GM12878 (cell line): Measurements from ENCODE around the gene B4GALT5. TPM values are rescaled to one million over a fixed set of nuclear protein-coding genes. Genes with fewer than 3 reads are reported as not detected.

ENCODE experiments used
- ATF7 ChIP-seq: fragments of 450-650 bp; IDR thresholded peaks from 2 replicates; pipeline ENCODE4 v1.6.1; 2016; ENCODE audit warnings: low read depth, mild to moderate bottlenecking
- CBX3 ChIP-seq: fragments of 200-600 bp; sonication (generic); IDR thresholded peaks from 2 replicates; pipeline ENCODE4 v1.6.1; 2016; ENCODE audit warnings: low read depth, borderline replicate concordance
- CBX5 ChIP-seq: sonication (generic); IDR thresholded peaks from 2 replicates; pipeline ENCODE4 v1.6.1; 2016; ENCODE audit warnings: low read depth, moderate library complexity, mild to moderate bottlenecking, inconsistent platforms
- CHD2 ChIP-seq: IDR thresholded peaks from 2 replicates; pipeline ENCODE4 v1.6.1; 2011; ENCODE audit warnings: low read depth, low read length, improper control_type of control experiment, borderline replicate concordance
- DPF2 ChIP-seq: fragments of 450-650 bp; IDR thresholded peaks from 2 replicates; pipeline ENCODE4 v1.6.1; 2017; ENCODE audit warnings: mild to moderate bottlenecking
- FOXM1 ChIP-seq: IDR thresholded peaks from 2 replicates; pipeline ENCODE4 v1.6.1; 2012; ENCODE audit warnings: low read depth, mild to moderate bottlenecking, inconsistent platforms, low read length, moderate library complexity
- IKZF1 ChIP-seq: fragments of 450-650 bp; conservative IDR thresholded peaks from 2 replicates; pipeline ENCODE4 v1.6.1; 2017; ENCODE audit warnings: antibody characterized with exemption, mild to moderate bottlenecking
- IKZF2 ChIP-seq, 2 experiments: fragments of 450-650 bp; IDR thresholded peaks; 2 replicates each; pipeline ENCODE4 v1.6.1; 2017; ENCODE audit warnings: mild to moderate bottlenecking in 2 of 2, moderate library complexity in 2 of 2
- IRF4 ChIP-seq: IDR thresholded peaks from 2 replicates; pipeline ENCODE4 v1.6.1; 2011; ENCODE audit warnings: low read depth, low read length
- KLF5 ChIP-seq: fragments of 450-650 bp; IDR thresholded peaks from 2 replicates; pipeline ENCODE4 v1.6.1; 2014; ENCODE audit warnings: mild to moderate bottlenecking; ENCODE audit not compliant: partially characterized antibody
- LARP7 ChIP-seq: fragments of 450-650 bp; IDR thresholded peaks from 2 replicates; pipeline ENCODE4 v1.6.1; 2017; ENCODE audit warnings: mild to moderate bottlenecking
- MEF2A ChIP-seq: IDR thresholded peaks from 2 replicates; pipeline ENCODE4 v1.6.1; 2011; ENCODE audit warnings: low read depth, mild to moderate bottlenecking, low read length, moderate library complexity; ENCODE audit not compliant: insufficient read depth
- MYC ChIP-seq: IDR thresholded peaks from 2 replicates; pipeline ENCODE4 v1.6.1; 2011; ENCODE audit warnings: mild to moderate bottlenecking, low read length, moderate library complexity, inconsistent platforms; ENCODE audit not compliant: insufficient read depth, insufficient replicate concordance, insufficient read length, severe bottlenecking
- NBN ChIP-seq: fragments of 450-650 bp; IDR thresholded peaks from 2 replicates; pipeline ENCODE4 v1.6.1; 2016
- PAX8 ChIP-seq: fragments of 450-650 bp; IDR thresholded peaks from 2 replicates; pipeline ENCODE4 v1.6.1; 2017; ENCODE audit warnings: mild to moderate bottlenecking, moderate library complexity
- POLR2AphosphoS5 ChIP-seq: IDR thresholded peaks from 2 replicates; pipeline ENCODE4 v1.6.1; 2011; ENCODE audit warnings: mild to moderate bottlenecking, low read length, inconsistent platforms
- POU2F2 ChIP-seq: IDR thresholded peaks from 3 replicates; pipeline ENCODE4 v1.6.1; 2011; ENCODE audit warnings: low read depth, mild to moderate bottlenecking, low read length, borderline replicate concordance
- RBBP5 ChIP-seq: fragments of 200-600 bp; sonication (generic); conservative IDR thresholded peaks from 2 replicates; pipeline ENCODE4 v1.6.1; 2016
- RELA ChIP-seq: fragments of 450-650 bp; IDR thresholded peaks from 2 replicates; pipeline ENCODE4 v1.8.0; 2014; ENCODE audit warnings: borderline replicate concordance; ENCODE audit not compliant: partially characterized antibody
- SP1 ChIP-seq: IDR thresholded peaks from one replicate; pipeline ENCODE4 v1.6.1; 2011; ENCODE audit warnings: low read depth, low read length
- SREBF2 ChIP-seq: IDR thresholded peaks from 2 replicates; pipeline ENCODE4 v1.6.1; 2012; ENCODE audit warnings: mild to moderate bottlenecking, low read length
- STAT1 ChIP-seq: fragments of 450-650 bp; conservative IDR thresholded peaks from 2 replicates; pipeline ENCODE4 v1.6.1; 2014; ENCODE audit warnings: antibody characterized with exemption, mild to moderate bottlenecking
- SUPT20H ChIP-seq: IDR thresholded peaks from 2 replicates; pipeline ENCODE4 v1.6.1; 2011; ENCODE audit warnings: low read depth, mild to moderate bottlenecking, low read length, moderate library complexity, borderline replicate concordance; ENCODE audit not compliant: control insufficient read depth
- TBL1XR1 ChIP-seq: IDR thresholded peaks from 2 replicates; pipeline ENCODE4 v1.6.1; 2012; ENCODE audit warnings: low read depth, low read length, improper control_type of control experiment
- YBX1 ChIP-seq: fragments of 450-650 bp; IDR thresholded peaks from 2 replicates; pipeline ENCODE4 v1.6.1; 2016; ENCODE audit warnings: antibody characterized with exemption
- ZNF207 ChIP-seq: fragments of 450-650 bp; IDR thresholded peaks from 2 replicates; pipeline ENCODE4 v1.6.1; 2014; ENCODE audit warnings: antibody characterized with exemption, mild to moderate bottlenecking, borderline replicate concordance
- ZNF217 ChIP-seq: fragments of 450-650 bp; IDR thresholded peaks from 2 replicates; pipeline ENCODE4 v1.6.1; 2017; ENCODE audit warnings: antibody characterized with exemption, mild to moderate bottlenecking
- ZSCAN29 ChIP-seq: fragments of 450-650 bp; IDR thresholded peaks from 2 replicates; pipeline ENCODE4 v1.6.1; 2017; ENCODE audit warnings: mild to moderate bottlenecking, moderate library complexity
- polyA plus RNA-seq, 11 experiments: library from polyadenylated mRNA; depleted of rRNA in 4 of 11; unstranded in 6 of 11; stranded (reverse) in 5 of 11; fragments of >200 nt; fragmentation: Nextera tagmentation in 4 of 11; fragmentation: Illumina TruSeq in 1 of 11; extraction: Ambion mirVana in 4 of 11; extraction: Trizol in 1 of 11; gene quantifications; 1 replicate in 1 of 11; 2 replicates in 10 of 11; pipeline versions ENCODE4 v1.2.1 to v1.2.3, GENCODE V29; 2011 to 2016; ENCODE audit warnings: inconsistent platforms in 2 of 11, missing spikeins in 2 of 11, low read depth in 1 of 11
- total RNA-seq, 4 experiments: library from RNA; depleted of rRNA in 3 of 4; stranded (reverse); fragments of >200 nt in 3 of 4; fragmentation: Illumina TruSeq in 1 of 4; extraction: Trizol in 1 of 4; gene quantifications; 2 replicates each; pipeline versions ENCODE4 v1.2.1 to v1.2.3, GENCODE V29; 2013 to 2021
- TF ChIP-seq, protein P1 (sequence below): fragments of 450-650 bp; IDR thresholded peaks from 2 replicates; pipeline ENCODE4 v1.6.1; 2017; ENCODE audit warnings: mild to moderate bottlenecking, moderate library complexity
- TF ChIP-seq, protein P2 (sequence below): IDR thresholded peaks from 2 replicates; pipeline ENCODE4 v1.6.1; 2012; ENCODE audit warnings: low read depth, low read length, improper control_type of control experiment

B4GALT5 gene
- total and polyA plus RNA-seq, 10 of the 15 experiments (the other 5 are each of a cell fraction or from before 2014, with no cell fraction given), result 2.0 to 55.5 (median 20.2) TPM

DNA sequence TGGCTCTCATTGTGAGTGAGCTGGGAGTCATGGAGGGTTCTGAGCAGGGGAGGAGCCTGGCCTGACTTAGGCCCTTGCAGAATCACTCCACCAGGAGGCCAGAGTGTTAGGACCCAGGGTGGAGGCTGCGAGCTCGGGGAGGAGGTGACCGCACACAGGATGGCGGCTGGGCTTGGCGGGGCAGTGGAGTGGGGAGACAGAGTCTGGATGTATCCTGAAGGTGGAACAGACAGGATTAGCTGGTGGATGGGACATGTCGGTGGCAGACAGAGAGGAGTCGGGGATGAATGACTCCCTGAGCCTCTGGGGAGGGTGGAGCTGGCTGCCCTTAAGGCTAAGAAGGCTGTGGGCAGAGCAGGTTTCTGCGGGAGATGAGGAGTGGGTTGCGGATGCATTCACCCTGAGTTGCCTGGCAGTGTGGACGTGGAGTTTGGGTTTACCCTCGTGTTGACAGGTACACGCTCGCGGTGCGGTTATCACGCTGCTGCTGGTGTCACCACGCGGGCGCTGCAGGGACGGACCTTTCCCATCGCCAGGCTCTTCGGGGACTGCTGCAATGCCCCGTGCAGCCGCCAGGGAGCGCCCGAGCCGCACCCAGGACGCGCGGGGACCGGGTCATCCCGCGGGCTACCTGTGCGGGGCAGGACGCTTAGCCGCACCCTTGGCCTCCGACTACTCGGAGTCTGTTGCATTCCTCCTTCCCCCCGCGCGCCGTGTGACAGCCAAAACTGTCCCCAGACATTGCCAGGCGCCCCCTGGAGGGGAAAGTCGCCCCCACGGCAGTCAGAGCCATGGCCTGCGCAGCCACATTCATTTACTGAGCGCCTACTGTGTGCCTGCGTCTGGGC, 102.8 kb downstream of the B4GALT5 start (continued):
- no peak for TF ChIP-seq ATF7
- TF ChIP-seq NBN, result peak; percentile 58; the same call in 1 of the 2 replicates
- TF ChIP-seq POLR2AphosphoS5, result no peak
- TF ChIP-seq ZSCAN29, result 0 out of 2 replicates have a peak, but pooled peaks have one; percentile 39
- TF ChIP-seq YBX1, result no peak
- 0 out of 2 replicates have a peak, but pooled peaks have one; percentile 23 for TF ChIP-seq IRF4
- TF ChIP-seq, protein P1, sequence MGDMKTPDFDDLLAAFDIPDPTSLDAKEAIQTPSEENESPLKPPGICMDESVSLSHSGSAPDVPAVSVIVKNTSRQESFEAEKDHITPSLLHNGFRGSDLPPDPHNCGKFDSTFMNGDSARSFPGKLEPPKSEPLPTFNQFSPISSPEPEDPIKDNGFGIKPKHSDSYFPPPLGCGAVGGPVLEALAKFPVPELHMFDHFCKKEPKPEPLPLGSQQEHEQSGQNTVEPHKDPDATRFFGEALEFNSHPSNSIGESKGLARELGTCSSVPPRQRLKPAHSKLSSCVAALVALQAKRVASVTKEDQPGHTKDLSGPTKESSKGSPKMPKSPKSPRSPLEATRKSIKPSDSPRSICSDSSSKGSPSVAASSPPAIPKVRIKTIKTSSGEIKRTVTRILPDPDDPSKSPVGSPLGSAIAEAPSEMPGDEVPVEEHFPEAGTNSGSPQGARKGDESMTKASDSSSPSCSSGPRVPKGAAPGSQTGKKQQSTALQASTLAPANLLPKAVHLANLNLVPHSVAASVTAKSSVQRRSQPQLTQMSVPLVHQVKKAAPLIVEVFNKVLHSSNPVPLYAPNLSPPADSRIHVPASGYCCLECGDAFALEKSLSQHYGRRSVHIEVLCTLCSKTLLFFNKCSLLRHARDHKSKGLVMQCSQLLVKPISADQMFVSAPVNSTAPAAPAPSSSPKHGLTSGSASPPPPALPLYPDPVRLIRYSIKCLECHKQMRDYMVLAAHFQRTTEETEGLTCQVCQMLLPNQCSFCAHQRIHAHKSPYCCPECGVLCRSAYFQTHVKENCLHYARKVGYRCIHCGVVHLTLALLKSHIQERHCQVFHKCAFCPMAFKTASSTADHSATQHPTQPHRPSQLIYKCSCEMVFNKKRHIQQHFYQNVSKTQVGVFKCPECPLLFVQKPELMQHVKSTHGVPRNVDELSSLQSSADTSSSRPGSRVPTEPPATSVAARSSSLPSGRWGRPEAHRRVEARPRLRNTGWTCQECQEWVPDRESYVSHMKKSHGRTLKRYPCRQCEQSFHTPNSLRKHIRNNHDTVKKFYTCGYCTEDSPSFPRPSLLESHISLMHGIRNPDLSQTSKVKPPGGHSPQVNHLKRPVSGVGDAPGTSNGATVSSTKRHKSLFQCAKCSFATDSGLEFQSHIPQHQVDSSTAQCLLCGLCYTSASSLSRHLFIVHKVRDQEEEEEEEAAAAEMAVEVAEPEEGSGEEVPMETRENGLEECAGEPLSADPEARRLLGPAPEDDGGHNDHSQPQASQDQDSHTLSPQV, result peak; percentile 77; the same call in 1 of the 2 replicates
- TF ChIP-seq ZNF207, result peak; percentile 47; the same call in 1 of the 2 replicates
- peak; percentile 81 for TF ChIP-seq KLF5
- TF ChIP-seq SUPT20H, result no peak
- no peak for TF ChIP-seq RBBP5
- peak; percentile 33; the same call in 1 of the 2 replicates for TF ChIP-seq CHD2
- peak; percentile 57 for TF ChIP-seq RELA
- TF ChIP-seq STAT1, result peak; percentile 80; the same call in 1 of the 2 replicates
- TF ChIP-seq IKZF1, result peak; percentile 70
- peak; percentile 15 to 37; a peak in 3 of 4 replicates for TF ChIP-seq IKZF2 (IDR thresholded peaks at IDR 0.05)
- peak; percentile 73; the same call in 1 of the 2 replicates for TF ChIP-seq ZNF217
- peak; percentile 67 for TF ChIP-seq LARP7
- 0 out of 2 replicates have a peak, but pooled peaks have one; percentile 44 for TF ChIP-seq MEF2A
- TF ChIP-seq PAX8, result no peak
- peak; percentile 27 for TF ChIP-seq SP1
- TF ChIP-seq FOXM1, result 0 out of 2 replicates have a peak, but pooled peaks have one; percentile 60
- TF ChIP-seq DPF2, result peak; percentile 91
- no peak for TF ChIP-seq SREBF2
- TF ChIP-seq, protein P2, sequence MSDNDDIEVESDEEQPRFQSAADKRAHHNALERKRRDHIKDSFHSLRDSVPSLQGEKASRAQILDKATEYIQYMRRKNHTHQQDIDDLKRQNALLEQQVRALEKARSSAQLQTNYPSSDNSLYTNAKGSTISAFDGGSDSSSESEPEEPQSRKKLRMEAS, result peak; percentile 63; the same call in 1 of the 2 replicates
- peak; percentile 34 for TF ChIP-seq MYC
- TF ChIP-seq CBX3, result no peak
- 0 out of 2 replicates have a peak, but pooled peaks have one; percentile 56 for TF ChIP-seq TBL1XR1
- TF ChIP-seq CBX5, result no peak; the same call in 1 of the 2 replicates
- peak; percentile 79; the same call in 1 of the 3 replicates for TF ChIP-seq POU2F2
